HG03342 (cell line): ENCODE results near the gene UBE2E3.
A peak's percentile ranks its signal among the peaks of the same experiment; 100 is the strongest.

ENCODE experiments used
- ATAC-seq: cut with Tn5 transposase; IDR thresholded peaks from one replicate; pipeline ENCODE4 v1.9.1; 2021; ENCODE audit warnings: mild to moderate bottlenecking, moderate library complexity; ENCODE audit not compliant: unreplicated experiment

The UBE2E3 gene

DNA sequence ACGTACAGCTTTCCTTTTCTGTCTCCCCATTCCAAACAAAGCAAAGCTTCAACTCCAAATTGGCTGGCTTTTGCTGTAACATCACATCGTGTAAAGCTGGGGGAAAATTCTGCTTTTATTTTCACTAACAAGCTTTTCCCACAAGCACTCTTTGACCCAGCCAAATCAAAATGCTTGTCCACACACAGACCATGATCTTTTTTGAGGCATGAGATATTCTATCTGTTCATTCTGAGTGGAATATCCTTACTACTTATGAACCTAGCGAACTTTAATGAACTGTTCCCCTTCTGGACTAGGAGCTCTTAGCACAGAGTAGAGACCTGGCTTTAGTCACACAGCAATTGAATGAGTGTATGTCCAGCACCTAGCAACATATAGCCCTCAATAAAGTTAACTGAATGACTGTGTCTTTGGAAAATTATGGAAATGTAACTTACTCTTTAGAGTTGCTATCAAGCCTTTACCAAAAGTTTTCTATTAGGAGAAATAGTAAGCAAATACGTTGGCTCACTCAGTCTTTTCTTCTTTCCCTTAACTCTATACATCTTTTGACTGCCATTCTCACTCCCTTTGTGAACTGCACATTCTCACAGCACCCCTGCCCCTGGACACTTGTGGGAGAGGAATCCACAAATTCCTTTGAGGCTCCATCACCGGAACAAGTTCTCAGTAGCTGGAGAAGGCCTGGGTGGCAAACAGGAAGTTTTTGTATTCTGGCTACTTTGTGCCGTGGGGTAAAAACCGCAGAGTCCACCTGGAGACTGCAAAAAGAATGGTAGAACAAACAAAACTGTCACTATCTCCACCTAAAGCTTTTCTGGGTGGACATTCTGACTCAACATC, 1.3 kb upstream of the UBE2E3 start:
- no peak for ATAC-seq

DNA sequence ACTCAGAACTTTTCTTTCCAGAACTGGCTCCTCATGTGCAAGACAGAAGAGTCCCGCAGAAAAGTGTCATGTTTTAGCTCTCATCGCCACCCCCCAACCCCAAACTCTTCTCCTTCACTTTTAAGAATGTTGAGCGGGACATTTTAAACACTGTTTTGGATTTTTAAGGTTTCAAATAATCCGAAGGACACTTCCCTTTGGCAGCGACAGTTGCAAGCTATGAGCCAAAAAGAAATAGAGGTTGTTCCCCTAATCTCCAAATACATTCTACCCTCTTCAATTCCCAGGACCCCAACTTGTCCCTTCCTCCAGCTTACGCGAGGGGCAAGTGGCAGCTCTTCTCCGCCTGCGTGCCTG, 678 bp upstream of the UBE2E3 start:
- no peak for ATAC-seq

DNA sequence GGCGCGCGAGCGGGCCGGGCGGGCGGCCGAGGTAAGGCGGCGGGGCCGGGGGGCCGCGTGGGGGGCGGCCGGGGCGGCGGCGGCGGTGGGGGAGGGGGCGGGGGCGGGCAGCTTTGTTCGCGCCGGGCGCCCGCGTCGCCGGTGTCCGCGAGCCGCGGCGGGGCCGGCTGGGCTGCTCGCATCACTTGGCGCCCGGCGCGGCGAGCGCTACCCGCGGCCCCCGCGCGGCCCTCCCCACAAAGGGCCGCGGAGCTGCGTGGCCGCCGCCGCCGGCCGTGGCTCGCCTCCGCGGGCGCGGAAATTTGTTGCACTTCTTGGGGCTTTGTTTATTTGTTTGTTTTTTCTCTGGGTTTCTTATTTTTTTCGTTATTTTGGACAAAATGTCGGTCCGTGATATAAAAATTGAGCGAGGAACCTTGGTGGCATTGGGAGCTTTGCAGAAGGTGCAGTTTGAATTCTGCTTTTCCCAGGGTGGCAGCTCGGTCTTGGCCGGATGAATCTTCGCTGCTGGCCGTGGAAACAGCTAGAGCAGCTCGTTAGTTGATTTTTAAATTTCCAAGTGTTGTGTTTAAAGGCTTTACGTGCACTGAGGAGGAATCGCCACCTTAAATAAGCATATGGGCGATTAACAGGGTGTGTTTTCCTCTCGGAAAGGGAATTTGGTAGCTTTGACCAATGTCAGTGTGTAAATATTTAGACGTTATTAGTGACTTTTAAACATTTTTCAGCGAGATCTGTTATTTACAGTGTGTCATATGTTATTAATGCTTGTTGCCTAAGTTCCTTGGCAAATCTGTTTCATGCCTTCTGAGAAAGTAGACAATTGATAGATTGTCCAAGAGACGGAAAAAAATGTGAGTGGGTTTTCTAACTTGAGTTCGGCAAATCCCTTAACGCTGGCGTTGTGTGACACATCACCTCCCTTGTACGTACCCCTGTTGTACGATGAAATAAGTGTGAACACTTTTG, 822 bp downstream of the UBE2E3 start:
- peak; percentile 10 for ATAC-seq

DNA sequence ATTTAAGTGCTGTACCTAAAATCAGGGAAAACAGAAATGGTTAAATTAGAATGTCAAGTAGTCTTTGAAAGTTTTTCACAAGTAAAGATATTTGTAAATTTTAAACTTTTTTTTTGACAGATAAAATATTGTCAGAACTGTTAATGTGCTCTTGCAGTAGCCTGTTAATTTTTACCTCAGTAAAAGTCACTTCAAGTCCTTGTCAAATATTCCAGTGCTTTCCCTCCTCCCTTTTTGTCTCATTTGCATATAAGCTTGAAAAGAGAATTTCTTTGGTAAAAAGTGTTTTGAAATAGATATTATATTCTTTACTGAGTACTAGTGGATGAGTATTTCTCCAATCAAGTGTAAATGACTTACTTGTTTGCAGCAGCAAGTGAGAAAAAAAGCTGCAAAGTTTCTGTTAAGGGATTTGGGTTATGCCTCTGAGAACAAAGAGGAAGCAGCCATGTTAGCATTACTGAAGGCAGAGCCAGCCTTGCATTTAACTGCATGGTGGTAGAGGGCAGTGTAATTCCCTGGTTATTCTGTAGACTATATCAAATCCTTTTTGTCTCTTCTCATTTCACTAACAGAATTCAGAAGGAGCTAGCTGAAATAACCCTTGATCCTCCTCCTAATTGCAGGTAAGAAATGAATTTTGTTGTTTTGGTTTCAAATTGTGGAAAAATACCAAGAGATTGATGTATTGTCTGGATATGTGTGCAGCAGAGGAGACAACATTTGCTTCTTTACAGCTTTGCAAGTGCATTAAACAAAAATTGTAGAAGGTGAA, 3.2 kb downstream of the UBE2E3 start:
- peak; percentile 38 for ATAC-seq

DNA sequence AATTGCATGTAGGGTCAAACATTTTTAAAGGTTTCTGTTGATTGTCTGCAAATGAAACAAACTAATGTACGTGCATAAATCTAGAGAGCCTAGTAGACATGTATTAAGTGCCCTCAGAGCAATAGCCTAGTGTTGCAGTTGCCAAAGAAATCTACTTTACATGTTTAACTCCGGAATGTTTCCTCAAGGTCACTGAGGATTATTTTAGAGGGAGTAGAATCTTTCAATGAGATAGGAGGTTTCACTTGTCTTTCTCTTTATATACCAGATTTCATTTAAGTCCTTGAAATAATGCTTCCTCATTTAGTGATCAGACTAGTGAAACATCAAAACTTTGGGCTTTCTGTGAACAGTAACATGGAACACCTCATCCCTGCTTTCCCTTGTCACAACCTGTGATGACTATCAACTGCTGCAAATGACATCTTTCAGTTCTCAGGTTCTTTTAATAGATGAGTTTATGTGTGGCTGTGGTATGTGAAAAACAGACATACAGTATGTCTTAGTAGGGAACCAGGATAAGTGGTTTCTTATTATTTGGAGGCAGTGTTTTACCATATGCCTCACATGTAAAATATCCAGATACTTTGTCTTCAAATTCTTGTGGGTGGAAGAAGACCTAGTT, 5.5 kb downstream of the UBE2E3 start:
- ATAC-seq = no peak

DNA sequence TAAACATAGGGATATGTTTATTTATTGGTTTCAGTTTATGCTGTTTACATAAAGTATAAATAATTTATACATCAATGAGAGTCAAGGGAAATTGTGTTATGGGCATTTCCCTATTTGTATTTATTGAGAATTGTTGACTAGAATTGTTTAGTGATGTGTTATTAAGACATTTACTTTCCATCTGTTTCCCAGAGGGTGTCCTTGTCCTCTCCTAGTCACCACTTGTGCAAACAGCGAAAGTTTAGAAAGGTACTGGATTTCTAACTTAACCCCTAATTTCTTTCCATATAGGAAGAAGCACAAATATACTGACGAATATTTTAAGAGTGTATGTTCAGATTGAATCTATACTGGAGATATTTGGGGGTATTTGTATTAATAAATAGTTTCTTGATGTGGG, 6.7 kb downstream of the UBE2E3 start:
- no peak for ATAC-seq

DNA sequence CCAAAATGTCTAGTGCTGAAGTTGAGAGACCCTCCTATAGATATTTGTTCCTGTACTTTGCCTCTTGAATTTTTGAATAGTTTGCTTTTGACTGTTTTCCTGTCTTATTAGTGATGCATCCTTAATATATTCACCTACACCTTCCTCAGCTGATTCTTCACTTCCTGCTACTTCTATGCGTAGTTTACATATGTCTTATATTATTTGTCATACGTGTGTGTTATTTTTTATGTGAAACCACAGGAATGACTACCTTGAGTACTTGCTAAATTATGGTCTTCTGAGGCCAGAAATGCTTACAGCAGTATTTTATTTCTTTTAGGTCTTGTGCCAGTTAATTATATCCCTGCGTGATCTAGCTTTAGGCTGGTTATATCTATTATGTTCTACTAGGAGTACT, 9.9 kb downstream of the UBE2E3 start:
- ATAC-seq = no peak

DNA sequence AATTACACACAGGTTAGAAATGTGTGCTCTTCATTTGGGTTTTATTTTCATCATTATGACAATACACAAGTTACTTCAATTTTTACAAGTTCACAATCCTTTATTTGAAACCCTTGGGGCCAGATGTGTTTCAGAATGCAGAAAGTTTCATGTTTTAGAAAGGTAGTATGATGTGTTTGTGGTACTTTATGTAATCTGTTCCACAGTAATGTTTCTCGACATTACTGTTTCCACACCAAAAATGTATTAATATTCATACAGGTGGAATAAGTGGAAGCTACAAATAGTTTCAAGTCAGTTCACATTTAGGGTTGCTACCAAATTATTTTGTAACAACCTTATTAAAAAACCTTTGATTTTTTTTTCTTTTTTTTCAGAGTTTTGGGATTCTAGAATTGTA, 10.4 kb downstream of the UBE2E3 start:
- ATAC-seq = no peak

DNA sequence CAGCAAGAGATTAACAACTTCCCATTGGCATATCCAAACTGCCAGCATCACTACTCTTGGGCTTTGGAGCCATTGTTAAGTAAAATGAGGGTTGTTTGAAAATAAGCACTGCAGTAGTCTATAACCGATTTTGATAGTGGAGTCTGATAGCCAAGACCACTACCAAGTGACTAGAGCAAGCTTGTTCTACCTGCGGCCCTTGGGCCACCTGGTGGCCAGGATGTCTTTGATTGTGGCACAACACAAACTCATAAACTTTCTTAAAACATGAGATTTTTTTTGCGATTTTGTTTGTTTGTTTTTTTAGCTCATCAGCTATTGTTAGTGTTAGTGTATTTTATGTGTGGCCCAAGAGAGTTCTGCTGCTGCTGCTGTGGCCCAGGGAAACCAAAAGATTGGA, 11.0 kb downstream of the UBE2E3 start:
- ATAC-seq = no peak

DNA sequence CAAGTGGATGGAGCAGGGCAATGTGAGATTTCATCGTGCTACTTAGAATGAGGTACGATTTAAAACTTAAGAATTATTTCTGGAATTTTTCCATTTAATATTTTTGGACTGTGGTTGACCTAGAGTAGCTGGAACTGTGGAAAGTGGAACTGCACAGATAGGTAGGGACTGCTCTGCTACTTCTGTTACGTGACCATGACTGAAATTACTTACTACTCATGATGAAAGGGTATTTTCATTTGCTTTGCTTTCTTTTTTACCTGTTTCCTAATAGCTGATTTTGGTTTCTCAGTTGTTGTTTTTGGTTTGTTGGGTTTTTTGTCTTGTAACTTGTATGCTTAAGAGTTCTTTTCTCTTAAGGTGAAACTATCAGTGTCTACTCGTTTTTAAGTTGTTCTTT, 11.4 kb downstream of the UBE2E3 start:
- ATAC-seq = peak; percentile 67

DNA sequence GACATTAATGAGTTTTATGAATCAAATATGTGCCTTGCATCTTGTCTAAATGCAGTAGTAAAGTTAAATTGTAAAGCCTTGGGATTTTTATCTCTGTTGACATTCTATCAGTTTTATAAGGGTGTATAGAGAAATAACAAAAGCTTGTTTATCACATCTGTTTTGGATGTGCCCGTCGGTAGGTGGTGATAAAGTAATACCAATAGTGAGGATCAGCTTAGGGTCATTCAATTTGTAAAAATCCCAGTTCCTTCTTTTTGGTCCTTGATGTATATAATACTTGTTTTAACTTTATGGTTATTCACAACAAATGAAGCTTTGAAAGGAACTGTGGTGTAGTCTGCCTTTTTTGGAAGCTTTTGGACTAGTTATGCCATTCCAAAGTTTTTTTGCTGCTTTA, 12.6 kb downstream of the UBE2E3 start:
- no peak for ATAC-seq

DNA sequence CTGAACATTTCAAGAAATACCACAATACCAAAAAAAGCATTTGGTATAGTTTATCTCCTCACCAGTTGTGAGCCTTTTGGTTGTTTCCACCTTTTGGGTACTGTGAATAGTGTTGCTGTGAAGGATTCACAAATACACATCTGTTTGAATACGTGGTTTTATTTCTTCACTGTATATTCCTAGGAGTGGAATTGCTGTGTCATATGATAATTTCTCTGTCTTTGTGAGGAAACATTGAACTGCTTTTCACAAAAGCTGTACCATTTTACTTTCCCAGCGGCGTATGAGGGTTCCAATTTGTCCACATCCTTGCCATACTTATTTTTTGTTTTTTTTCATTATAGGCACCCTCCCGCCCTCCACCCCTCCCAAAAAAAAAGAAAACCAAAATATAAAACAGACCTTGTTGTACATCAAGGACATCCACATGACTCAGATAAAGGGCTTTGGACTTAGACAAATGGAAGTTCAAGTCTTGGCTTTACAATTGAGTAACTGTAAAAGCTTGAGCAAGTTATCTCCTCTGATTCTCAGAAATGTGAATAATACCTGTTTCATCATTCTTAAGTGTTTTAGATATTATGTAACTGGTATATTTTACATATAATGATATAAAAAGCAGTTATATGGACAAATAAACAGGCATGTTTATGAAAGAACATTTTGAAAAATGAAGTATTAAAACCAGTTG, 19.0 kb downstream of the UBE2E3 start:
- no peak for ATAC-seq

DNA sequence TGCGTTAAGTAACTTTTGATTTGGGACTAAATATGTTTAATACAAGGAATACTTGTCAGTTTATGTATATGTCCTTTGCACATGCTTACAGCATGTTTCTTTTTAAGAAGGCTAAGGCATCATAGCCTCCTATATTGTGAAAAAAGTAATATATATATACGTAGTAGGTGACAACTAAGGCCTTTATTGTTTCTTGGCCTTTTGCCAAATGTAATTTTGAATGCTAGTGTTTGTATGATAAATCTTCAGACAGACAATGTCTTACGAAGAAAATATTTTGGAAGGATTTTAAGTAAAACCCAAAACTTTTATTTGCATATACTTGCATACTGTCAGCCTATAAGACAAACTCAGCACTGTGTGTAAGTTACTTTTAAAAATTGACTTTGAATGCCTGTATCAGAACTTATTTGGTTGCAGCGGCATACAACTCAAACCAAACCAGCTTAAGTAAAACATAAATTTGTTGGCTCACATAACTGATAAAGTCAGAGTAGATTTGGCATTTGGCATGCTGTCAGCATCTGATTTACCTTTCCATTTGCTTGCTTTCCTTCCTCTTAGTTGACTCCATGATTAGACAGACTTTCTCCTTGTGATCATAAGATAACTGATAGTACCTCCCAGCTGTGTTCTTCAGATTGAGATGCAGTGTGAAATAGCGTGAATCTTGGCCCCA, 24.4 kb downstream of the UBE2E3 start:
- ATAC-seq = no peak

DNA sequence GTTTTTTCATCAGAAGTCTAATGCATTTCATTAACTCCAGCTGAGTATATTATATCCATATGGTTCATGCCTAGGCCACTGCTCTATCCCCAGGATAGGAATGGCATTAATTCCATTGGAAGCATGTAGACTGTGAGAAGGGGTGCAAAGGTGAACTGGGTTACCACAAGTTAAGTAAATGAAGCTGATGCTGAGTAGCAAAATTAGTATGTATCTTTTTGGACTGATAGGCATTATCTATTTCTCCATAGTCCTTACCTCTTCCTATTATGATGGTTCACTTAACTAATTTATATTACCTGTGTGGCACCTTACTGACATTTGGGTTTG, 24.9 kb downstream of the UBE2E3 start:
- no peak for ATAC-seq

DNA sequence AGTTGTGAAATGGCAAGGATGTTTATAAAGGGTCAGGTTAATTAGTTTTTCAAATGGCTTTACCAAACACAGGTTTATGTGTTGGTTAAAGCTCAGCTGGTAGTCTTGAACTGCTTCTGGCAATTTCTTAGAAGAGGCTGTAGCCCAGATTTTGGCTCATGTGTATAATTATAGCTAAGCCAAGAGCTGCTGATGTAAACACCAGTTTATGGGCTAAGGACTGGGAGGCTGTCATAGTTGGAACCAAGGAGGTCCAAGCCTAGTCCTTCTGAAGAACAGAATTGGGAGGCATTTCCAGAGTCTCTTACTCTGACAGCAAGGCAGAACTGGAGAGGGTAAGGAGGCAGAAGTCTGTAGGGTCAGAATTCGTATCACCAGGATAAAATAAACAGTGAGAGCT, 25.4 kb downstream of the UBE2E3 start:
- ATAC-seq = no peak

DNA sequence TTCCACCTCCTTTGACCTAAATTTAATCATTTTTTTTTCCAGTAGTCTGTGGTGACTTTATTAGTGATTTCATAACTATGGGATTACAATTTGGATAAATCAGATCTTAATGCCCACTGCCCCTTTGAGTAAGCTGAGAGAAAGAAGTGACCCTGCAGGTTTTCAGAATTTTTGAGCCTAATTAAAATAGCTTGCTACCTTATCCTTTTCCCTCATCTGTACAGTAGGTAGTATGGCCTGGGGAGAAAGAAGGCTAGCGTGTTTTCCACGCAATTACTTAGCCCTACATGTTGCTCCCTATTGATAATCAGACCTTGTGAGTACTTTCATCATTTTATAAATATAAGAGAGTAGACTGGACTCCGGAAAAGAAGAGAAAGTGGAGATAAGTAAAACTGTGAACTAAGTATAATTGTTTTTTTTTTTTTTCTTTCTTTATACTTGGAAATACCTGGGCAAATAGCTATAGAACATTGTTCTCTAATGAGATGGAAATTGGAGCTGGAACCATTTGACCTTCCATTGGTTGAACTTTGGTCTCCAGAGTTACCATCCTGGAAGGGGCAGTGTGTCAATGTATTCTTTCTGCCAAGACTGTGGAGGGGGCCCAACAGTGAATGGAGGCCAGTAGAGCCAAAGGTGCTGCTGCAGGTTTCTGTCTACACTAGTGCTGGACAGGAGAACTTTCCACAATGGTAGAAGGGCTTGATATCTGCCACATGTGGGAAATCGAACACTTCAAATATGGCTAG, 26.9 kb downstream of the UBE2E3 start:
- no peak for ATAC-seq

DNA sequence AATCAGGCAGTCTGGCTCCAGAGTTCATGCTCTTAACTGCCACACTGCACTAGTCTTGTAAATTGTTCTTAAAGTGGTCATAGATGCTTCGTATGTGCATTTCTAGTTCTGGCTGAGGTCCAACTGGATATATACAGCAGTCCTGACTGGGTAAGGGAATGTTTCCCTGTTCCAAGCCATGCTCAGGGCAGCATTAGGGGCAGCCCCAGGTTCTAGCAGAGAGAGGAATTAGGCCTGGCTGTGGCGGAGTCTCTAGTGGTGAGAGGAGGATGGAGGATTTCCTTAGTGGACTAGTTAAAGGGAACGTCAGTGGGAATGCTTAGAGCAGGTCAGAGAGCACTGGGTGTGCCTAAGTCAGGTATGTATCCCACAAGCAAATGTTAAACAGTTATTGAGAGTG, 28.0 kb downstream of the UBE2E3 start:
- ATAC-seq = no peak

DNA sequence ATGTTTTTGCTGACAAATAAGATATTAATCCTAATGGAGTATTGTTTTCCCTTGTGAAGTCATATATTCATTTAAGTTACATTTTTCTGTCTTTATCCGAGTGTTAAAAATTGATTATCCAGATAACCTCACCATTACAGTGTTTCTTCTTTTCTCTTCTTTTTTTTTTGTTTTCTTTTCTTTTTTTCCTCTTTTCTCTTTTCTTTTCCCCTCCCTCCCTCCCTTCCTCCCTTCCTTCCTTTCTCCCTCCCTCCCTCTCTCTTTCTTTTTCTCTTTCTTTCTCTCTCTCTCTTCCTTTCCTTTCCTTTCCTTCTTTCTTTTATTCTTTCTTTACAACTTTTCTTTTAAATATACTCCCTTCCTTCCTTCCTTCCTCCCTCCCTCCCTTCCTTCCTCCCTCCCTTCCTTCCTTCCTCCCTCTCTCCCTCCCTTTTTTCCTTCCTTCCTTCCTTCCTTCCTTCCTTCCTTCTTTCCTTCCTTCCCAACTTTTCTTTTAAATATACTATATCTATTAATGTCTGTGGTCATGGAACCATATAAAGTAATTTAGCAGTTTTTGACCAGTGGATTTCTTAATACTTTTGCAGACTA, 40.9 kb downstream of the UBE2E3 start:
- ATAC-seq = no peak

DNA sequence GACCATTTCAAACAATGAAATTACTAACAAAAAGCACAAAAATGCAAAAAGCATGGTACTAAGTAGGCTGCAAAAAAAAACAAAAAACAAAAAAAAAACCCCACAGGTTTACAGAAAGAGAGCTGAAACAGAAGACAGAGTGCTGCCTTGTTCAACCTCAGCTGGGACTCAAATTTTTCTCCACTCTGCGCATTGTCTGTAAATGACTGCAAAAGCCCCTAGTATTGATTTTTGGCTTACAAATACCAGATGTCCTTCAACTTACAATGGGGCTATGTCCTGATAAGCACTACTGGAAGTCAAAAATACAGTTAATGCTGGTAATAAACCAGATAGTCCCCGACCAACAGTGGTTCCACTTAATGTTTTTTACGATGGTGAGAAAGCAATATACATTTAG, 42.2 kb downstream of the UBE2E3 start:
- no peak for ATAC-seq
